ENCODE results near the gene TPO.

The TPO gene

GRCh38 chr2:1453561-1453960, 40.3 kb downstream of the TPO start:
- DNase-seq, result no peak

- no peak for DNase-seq
These were observed 41.1 kb downstream of the TPO start for GRCh38 chr2:1454346-1454745.

GRCh38 chr2:1455466-1455865, 42.2 kb downstream of the TPO start:
- DNase-seq, result no peak

- DNase-seq, result no peak
These were observed 45.2 kb downstream of the TPO start for GRCh38 chr2:1458432-1458831.

- DNase-seq, result no peak
These were observed 46.5 kb downstream of the TPO start for GRCh38 chr2:1459727-1460126.

GRCh38 chr2:1460851-1461418, 47.7 kb downstream of the TPO start:
- DNase-seq, result no peak

- no peak for DNase-seq
These were observed 48.5 kb downstream of the TPO start for GRCh38 chr2:1461507-1462390.

GRCh38 chr2:1462994-1463393, 49.7 kb downstream of the TPO start:
- DNase-seq, result no peak

- DNase-seq, result no peak
These were observed 59.1 kb downstream of the TPO start for GRCh38 chr2:1472350-1472749.

GRCh38 chr2:1476617-1477195, 63.4 kb downstream of the TPO start:
- DNase-seq, result no peak

- DNase-seq, result no peak
These were observed 64.2 kb downstream of the TPO start for GRCh38 chr2:1477196-1478040.

GRCh38 chr2:1478311-1479305, 65.3 kb downstream of the TPO start:
- no peak for DNase-seq

- no peak for DNase-seq
These were observed 66.1 kb downstream of the TPO start for GRCh38 chr2:1479346-1479745.

GRCh38 chr2:1480671-1481076, 67.4 kb downstream of the TPO start:
- no peak for DNase-seq

GRCh38 chr2:1481406-1482252, 68.4 kb downstream of the TPO start:
- DNase-seq, result no peak

- DNase-seq, result no peak
These were observed 69.0 kb downstream of the TPO start for GRCh38 chr2:1482253-1482675.

GRCh38 chr2:1482981-1483380, 69.7 kb downstream of the TPO start:
- DNase-seq, result no peak

- DNase-seq, result no peak
These were observed 70.3 kb downstream of the TPO start for GRCh38 chr2:1483551-1483950.

GRCh38 chr2:1484131-1484884, 71.0 kb downstream of the TPO start:
- DNase-seq, result no peak

- no peak for DNase-seq
These were observed 73.4 kb downstream of the TPO start for GRCh38 chr2:1486670-1487069.

All from activated CD4-positive, alpha-beta T cell treated with anti-CD3 and anti-CD28 coated beads, Interleukin-2, amount 50 U/mL, for 1 hour (primary cell).